GM21786 (cell line): ENCODE measurements around the gene EFCAB13.

Experiments
- ATAC-seq: cut with Tn5 transposase; IDR thresholded peaks from one replicate; pipeline ENCODE4 v1.9.1; 2021; ENCODE audit not compliant: unreplicated experiment

EFCAB13 gene

DNA sequence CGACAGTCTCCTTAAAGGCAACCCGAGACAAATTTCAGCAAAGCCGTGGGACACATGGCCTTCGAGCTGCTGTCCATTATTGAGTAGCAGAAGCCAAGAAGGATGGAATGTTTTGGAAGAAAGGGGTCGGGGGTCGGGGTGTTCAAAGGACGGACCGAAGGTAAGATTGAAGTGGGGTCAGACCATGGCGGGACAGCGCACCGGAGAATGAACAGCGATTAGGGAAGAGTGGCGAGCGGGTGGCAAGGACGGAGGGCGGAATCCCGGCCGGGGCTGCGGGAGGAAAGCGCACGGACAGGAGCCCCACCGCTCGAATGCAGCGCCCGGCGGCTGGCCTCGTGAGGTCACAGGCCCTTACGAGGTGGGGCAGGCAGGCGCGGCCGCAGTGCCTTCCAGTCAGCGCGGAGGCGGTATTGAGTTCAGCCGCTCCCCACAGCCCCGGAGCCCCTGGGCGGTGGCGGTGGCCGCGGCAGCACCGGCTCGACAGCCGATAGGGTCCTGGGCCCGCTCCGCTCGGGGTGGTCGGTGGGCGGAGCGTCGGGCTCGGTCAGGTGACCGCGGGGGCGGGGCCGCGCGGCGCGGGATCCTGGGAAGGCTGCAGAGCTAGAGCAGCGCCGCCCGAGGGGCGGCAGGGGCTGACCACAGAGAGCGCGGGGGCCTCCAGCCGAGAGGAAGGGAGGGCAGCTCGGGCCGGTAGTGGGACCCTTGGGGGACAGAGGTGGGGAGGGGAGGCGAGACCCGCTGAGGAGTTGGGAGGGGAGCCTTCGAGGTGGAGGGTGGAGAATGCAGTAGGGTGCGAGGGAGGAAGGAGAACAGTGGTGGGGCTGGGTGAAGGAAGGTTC lies at the start of gene EFCAB13:
Gene EFCAB13 (plus strand): TSS at position 574 of the 842 bp plus-strand sequence. CDS start 4,399 bp downstream, outside the sequence.
- ATAC-seq = peak; percentile 79

- no peak for ATAC-seq
Observed at GRCh38 chr17:47274319-47275069, 49.3 kb upstream of the EFCAB13 start.

DNA sequence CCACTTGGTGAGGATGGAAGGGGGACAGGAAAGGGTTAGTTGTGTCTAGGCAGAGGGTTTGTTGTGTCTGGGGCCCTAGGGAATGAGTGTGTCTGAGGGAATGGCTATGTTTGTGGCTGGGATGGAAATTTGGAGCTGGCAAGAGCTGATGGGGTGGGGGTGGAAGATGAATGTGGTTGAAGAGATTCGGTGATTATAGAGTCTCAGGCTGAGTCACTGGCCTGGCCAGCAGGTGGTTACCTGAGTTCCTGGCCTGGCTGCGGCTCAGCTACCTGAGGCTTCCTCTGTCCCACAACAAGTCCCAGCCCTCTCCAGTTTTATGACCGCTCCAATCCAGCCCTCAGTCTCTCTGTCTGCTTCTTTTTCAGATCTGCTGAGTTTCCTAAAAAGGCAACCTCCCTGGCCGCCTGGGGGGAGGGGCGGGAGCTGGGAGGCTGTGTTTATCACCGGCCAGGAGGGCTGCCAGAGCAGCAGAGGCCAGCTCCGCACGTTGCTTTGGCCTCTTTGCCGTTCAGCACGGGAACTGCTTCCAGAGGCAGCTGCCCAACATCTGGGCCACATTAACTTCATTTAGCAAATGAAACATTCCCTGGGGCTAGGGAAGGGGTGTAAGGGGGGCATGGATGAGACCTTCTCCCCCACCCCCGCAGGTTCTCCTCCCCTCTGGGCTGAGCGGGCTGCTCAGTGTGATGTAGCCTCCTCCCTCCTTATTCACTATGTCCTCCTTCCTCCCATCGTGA lies 48.3 kb upstream of the EFCAB13 start:
- no peak for ATAC-seq

- no peak for ATAC-seq
Observed at GRCh38 chr17:47276444-47276843, 47.3 kb upstream of the EFCAB13 start.

- ATAC-seq = no peak
Observed at GRCh38 chr17:47276868-47277267, 46.9 kb upstream of the EFCAB13 start.

DNA sequence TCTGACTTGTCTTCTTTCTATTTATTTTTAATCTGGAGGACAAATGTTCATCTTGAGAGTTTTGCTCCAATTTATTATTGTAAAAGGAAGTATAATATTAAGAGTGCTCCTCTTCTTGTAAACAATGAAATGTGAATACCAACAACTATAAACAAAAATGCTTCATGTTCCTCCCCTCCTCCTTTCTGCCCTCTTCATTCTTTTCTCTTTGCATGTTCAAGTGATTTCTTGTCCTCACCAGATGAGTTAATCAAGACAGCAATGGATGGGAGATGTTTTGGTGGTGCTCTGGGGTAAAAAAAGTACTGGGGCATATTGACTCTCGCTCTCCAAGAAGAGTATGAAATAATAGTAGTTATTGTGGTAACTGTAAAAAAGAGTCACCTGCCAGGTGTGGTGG lies 45.8 kb upstream of the EFCAB13 start:
- ATAC-seq = no peak

- no peak for ATAC-seq
Observed at GRCh38 chr17:47278561-47278960, 45.2 kb upstream of the EFCAB13 start.

- ATAC-seq = peak; percentile 84
Observed at GRCh38 chr17:47279062-47279801, 44.5 kb upstream of the EFCAB13 start.

- ATAC-seq = no peak
Observed at GRCh38 chr17:47280072-47280811, 43.5 kb upstream of the EFCAB13 start.

DNA sequence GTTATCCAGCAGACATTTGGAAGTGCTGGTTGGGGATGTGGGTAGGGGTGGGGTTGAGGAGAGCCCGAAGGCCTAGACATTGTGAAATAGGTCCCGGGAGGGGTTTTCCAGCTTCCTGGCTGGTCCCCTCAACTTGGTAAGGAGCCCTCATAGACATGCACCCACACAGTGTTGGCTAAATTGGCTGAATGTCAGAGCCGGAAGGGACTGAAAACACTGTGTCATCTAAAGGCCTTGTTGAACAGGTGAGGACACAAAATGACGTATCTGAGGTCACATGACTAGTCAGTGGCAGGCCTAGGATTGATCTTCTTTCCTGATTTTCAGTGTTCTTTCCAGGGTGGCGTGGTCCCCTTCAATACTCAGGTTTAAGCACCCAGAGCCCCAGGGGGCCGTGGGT lies 42.5 kb upstream of the EFCAB13 start:
- ATAC-seq = no peak

- ATAC-seq = no peak
Observed at GRCh38 chr17:47285003-47285402, 38.8 kb upstream of the EFCAB13 start.

DNA sequence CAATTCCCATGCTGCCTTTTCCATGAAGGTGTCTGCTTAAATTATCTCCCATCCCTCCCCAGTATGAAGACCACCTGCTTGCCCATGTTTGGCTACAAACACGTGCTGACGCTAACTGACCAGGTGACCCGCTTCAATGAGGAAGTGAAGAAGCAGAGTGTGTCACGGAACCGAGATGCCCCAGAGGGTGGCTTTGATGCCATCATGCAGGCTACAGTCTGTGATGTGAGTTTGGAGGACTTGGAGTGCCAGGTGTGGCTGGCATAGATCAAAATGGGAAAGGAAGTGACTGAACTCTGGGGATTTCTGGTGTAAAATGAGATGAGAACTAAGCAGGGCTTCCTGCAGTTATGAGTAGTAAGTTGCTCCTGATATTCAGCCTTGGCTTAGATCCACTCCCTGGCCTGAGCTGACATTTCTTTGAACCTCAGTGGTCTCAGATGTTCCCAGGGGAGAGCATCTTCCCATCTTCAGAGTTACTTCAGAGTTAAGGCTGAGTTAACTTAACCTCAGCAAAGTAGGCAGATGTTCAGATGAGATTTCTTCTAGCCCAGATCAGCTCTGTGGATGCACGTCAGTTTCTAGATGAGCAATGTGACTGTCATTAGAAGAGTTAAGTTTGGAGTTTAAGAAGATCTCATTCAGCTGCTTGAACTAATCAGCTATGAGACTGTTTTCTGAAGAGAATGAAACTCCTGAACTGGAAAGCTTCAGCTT lies 37.4 kb upstream of the EFCAB13 start:
- ATAC-seq = peak; percentile 65

GRCh38 chr17:47287068-47287467 lies 36.7 kb upstream of the EFCAB13 start:
- no peak for ATAC-seq

GRCh38 chr17:47287639-47288038 lies 36.1 kb upstream of the EFCAB13 start:
- ATAC-seq = no peak

GRCh38 chr17:47288531-47289116 lies 35.1 kb upstream of the EFCAB13 start:
- ATAC-seq = no peak

- ATAC-seq = no peak
Observed at GRCh38 chr17:47289302-47289701, 34.5 kb upstream of the EFCAB13 start.

GRCh38 chr17:47290870-47291241 lies 32.9 kb upstream of the EFCAB13 start:
- ATAC-seq = no peak

DNA sequence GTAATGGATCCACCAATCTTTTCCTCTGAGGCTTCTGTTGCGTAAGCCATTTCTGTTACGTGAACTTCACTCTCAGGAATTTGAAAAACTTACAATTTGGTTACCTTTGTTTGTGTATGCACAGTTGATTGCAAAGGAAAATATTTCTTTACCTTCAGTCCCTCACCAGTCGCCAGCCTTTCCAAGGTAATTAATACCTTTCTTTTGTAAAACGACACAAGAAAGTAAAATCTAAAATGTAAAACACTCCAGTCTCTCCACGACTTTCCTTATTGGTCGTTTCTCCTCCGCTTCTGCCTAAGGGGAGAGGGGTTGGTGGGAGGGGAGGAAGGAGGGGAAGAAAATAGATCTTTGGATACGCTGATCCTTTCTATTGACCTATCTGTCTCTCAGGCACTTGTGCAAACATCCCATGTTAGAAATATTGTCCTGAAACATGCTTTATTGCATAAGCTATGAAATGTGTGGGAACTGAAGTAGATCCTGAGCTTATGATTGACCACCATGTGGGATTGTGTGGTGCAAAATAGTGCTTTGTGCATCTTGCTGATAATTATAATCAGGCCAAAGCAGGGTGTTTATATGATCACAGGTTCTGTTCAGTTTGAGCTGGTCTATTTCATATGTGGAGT lies 32.4 kb upstream of the EFCAB13 start:
- ATAC-seq = no peak

DNA sequence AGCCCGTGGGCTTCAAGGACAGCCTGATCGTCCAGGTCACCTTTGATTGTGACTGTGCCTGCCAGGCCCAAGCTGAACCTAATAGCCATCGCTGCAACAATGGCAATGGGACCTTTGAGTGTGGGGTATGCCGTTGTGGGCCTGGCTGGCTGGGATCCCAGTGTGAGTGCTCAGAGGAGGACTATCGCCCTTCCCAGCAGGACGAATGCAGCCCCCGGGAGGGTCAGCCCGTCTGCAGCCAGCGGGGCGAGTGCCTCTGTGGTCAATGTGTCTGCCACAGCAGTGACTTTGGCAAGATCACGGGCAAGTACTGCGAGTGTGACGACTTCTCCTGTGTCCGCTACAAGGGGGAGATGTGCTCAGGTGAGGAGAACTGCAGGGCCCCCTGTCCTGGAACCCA lies 31.5 kb upstream of the EFCAB13 start:
- no peak for ATAC-seq
